Measurements from ENCODE around the gene ITPKC. TPM values are rescaled to one million over a fixed set of nuclear protein-coding genes. Genes with fewer than 3 reads are reported as not detected.
"Not testable (repeated sequence)": the region's sequence is repeated elsewhere in the genome, so short reads cannot be mapped to it uniquely, and the experiment has no call there.

The ITPKC gene
- total RNA-seq, 1 donor from 2014 or later = 59.5 TPM

- ATAC-seq = peak; percentile 12
Observed at GRCh38 chr19:40742477-40742876, 25.6 kb downstream of the ITPKC start.

DNA sequence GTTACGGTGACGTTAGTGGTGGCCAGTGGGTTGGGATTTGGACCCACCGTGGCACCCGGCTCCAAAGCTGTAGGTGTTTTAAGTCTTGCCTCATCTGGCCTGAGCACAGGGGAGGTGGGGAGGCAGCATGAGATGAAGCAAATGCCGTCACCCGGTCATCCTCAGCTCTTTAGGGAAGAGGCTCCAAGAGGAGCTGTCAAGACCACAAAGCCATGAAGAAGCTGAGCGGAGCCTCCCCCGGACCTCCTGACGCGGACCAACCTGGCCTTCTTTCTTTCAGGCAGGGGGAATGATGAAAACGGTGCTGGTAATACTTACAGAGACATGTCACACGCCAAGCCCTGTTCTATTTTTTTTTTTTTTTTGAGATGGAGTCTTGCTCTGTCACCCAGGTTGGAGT, 26.0 kb downstream of the ITPKC start:
- no peak for ATAC-seq

GRCh38 chr19:40743926-40744325, 27.0 kb downstream of the ITPKC start:
- ATAC-seq = peak; percentile 0

DNA sequence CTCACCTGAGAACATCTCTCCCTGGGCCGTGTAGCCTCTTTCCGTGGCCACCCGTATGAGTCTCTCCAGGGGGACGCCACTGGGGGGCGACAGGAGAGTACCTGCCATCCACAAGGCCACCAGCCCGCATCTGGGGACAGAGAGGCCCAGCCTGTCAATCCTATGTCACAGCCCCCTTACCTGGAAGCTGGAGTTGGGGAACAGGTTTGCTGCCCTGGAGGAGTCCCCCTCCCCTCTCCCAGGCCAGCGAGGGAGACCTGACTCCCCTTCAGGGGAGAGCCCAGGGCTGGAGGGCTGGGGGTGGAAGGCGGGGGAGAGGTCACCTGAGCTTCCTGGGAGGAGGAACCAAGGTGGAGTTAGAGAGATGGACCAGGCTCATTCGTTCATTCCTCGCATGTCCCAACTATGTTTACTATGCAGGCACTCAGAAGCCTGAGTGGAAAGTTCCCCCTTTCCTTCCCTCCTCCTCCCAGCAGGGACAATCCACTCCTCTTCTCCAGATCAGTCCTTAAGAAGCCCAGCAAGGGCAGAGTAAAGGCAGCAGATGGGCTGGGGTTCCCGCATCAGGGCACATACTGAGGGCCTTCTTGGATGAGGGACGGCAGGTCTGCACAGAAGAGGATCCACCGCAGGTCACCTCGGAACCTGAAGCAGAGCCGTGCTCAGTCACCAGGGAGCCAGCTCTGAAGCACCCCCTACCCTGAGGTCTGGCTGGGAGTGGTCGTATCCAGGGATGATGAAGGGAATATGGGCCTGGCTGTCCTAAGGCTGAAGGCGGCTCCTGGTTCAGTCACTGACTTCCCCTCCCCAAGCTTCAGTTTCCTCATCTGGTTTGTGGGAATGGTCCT, 27.9 kb downstream of the ITPKC start:
- ATAC-seq = no peak

GRCh38 chr19:40745402-40745780, 28.5 kb downstream of the ITPKC start:
- no peak for ATAC-seq

DNA sequence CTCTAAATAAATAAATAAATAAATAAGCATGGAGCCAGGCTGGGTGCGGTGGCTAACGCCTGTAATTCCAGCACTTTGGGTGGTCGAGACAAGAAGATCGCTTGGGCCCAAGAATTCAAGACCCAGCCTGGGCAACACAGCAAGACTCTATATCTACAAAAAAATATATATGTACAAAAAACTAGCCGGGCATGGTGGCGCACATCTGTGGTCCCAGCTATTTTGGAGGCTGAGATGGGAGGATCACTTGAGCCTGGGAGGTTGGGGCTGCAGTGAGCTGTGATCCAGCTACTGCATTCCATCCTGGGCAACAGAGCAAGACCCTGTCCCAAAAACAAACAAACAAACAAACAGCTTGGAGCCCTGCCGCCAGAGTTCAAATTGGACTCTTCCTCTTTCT, 30.6 kb downstream of the ITPKC start:
- no peak for ATAC-seq

DNA sequence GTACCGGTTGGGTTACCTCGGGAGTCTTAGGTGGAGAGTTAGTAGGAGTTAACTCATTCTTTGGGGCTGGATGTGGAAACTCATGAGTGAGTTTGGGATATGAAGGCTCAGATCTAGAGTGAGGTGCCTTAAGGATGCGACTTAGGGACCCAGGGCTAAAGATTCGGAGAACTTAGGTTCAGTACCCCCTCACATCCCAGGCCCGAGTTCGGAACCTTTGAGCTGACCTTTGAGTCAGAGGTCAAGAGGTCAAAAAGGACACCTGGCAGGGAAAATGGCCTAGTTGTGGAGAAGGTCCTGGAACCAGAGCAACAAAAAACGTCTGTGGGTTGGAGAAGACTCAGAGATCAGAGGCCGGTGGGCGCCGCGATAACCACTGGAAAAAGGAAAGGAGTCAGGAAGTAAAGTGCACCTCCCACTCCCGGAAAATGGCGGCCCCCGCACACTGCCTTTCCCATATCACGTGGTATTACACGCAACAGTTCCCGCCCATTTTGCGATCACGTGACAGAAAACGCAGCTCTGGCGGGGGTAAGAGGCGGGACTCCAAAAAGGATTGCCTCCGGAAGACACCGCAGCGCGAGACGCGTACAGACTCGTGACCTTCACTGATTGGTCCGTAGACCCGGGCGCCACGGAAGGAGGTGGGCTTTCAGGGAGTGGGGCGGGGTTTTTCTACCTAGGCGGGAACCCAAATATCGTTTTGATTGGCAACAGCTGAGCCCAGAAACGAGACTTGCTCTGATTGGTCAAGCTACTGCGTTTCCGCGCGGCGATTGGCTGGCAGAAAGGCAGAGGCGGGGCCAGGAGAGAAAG, 33.4 kb downstream of the ITPKC start, which contains the start of gene ACTMAP:
ACTMAP (minus strand) TSS at position 420 of the 816 bp plus-strand sequence. CDS start 674 bp downstream, outside the sequence.
- ATAC-seq = peak; percentile 95

DNA sequence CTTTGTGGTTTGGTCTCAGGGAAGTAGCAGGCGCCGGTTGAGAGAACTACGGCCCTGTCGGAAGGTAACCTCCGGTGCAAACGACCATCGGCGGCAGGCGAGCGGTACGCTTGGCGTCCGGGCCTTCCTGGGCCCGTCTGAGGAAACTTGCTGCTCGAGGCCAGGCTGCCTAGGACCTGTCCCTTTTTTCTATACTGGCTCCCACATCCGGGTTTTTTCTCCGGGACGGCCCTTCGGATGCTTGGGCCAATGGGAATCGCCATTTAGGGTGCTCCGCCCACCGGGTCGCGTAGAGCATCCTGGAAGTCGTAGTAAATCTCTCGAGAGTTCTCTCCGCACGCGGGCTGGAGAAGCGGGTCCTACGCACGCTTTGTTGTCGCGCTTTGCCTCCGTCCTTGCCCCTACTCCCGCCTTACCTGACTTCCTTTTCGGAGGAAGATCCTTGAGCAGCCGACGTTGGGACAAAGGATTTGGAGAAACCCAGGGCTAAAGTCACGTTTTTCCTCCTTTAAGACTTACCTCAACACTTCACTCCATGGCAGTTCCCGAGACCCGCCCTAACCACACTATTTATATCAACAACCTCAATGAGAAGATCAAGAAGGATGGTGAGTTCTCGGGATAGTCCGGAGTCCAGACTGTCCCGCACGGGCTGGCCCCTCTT, 34.1 kb downstream of the ITPKC start, which contains the start of gene SNRPA:
SNRPA (plus strand) TSS at position 330 of the 664 bp plus-strand sequence; CDS start at position 536, 206 bp downstream.
- peak; percentile 79 for ATAC-seq

GRCh38 chr19:40752257-40752781, 35.4 kb downstream of the ITPKC start:
- ATAC-seq = no peak

DNA sequence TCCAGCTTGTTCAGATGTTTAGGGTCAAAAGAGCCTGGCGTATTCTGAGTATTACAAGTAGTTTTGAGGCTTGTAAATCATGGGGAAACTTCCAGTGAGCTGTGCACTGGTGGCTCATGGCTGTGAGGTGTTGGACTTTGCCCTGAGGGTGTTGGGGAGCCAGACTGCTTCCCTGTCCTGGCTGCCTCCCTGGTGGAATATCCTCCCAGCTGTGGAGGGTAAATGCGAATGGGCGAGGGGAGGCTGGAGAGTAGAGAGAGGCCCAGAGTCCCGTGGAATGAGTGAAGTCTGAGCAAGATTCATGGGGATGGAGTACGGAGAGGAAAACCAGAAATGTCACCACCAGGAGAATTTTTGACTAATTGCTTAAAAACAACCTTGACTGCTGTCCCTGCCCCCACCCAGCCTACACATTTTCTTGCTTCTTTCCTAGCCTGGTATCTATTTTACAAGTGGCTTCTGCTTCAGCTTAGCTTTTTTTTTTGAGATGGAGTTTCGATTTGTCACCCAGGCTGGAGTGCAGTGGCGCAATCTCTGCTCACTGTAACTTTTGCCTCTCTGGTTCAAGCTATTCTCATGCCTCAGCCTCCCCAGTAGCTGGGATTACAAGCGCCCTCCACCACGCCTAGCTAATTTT, 37.8 kb downstream of the ITPKC start:
- no peak for ATAC-seq

- no peak for ATAC-seq
Observed at GRCh38 chr19:40755248-40755624, 38.3 kb downstream of the ITPKC start.

DNA sequence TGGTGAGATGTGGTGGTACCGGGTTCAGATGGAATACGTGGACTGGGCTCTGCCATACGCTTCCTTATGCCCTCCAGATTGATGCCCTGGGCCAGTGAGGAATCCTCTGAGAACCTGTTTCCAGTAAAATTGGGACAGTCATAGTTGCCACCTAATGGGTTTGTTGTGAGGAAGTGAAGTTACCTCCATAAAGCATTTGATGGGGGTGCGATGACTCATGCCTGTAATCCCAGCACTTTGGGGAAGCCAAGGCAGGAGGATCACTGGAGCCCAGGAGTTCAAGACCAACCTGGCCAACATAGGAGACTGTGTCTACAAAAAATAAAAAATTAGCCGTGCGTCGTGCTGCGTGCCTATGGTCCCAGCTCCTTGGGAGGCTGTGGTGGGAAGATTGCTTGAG, 38.9 kb downstream of the ITPKC start:
- no peak for ATAC-seq

DNA sequence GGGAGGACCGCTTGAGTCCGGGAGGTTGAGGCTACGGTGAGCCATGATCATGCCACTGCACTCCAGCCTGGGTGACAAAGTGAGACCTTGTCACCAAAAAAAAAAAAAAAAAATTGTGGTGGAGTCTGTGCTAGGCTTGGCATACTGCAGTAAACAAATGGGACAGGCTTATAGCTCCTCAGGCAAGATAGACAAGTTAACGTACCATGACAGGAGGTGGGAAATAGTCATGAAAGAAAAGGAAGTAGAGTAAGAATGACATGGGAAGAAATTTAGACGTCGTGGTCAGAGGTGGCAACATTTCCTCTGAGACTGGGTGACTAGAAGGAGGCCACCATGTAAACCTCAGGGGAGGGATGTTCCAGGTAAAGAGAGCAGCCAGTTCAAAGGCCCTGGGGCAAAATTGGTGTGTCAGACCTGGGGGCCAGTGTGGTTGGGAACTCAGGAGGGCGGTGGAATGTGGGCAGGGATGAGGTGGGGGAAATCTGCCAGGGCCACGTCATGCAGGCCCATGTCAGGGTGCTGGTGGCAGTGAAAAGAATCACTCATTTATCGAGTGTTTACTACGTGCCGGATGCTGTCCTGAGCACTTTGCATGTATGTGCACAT, 39.7 kb downstream of the ITPKC start:
- ATAC-seq = peak; percentile 41

DNA sequence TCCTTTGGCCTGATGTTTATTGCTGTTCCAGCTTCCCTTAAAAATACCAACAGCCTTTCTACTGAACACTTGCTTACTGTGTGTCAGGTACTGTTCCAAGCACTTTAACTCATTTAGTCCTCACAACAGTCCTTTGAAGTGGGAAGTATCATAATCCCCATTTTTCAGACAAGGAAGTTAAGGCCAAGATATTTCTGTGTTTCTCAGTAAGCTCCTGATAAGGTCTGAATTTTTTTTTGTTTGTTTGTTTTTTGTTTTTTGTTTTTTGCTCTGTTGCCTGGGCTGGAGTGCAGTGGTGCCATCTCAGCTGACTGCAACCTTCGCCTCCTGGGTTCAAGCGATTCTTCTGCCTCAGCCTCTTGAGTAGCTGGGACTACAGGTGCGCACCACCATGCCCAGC, 41.6 kb downstream of the ITPKC start:
- ATAC-seq = no peak

GRCh38 chr19:40759352-40759751, 42.4 kb downstream of the ITPKC start:
- no peak for ATAC-seq

DNA sequence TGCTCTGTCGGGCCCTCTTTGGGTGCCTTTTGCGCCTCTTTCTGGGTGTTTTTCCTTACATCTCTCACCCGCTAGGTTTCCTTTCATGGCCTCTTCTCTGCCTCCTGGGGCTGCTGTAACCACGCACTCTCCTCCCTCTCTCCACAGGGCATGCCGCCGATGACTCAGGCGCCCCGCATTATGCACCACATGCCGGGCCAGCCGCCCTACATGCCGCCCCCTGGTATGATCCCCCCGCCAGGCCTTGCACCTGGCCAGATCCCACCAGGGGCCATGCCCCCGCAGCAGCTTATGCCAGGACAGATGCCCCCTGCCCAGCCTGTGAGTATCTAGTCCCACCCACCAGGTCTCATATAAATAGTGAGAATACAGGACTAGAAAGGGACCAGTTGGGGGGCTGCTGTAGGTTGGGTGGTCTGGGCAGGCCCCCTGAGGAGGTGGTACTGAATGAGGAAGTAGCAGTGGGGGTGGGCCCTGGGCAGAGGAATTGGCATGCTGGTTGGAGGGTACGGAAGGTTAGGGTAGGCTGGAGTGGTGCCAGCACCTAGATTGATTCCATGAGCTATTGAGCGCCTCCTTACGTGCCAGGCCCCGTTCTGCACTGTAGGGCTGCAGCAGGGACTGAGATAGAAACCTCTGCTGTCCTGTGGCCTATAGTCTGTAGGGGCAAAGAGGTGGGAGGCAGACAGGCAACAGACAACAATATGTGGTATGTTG, 46.0 kb downstream of the ITPKC start:
- ATAC-seq = no peak

- ATAC-seq = no peak
Observed at GRCh38 chr19:40763526-40763925, 46.6 kb downstream of the ITPKC start.

- no peak for ATAC-seq
Observed at GRCh38 chr19:40763963-40764362, 47.1 kb downstream of the ITPKC start.

DNA sequence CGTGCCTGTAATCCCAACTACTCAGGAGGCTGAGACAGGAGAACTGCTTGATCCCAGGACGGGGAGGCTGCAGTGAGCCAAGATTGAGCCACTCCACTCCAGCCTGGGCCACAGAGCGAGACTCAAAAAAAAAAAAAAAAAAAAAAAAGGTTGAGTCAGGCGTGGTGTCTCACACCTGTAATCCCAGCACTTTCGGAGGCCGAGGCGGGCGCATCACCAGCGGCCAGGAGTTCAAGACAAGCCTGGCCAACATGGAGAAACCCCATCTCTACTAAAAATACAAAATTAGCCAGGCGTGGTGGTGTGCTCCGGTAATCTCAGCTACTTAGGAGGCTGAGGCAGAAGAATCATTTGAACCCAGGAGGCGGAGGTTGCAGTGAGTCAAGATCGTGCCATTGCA, 49.5 kb downstream of the ITPKC start:
- not testable (repeated sequence) for ATAC-seq

DNA sequence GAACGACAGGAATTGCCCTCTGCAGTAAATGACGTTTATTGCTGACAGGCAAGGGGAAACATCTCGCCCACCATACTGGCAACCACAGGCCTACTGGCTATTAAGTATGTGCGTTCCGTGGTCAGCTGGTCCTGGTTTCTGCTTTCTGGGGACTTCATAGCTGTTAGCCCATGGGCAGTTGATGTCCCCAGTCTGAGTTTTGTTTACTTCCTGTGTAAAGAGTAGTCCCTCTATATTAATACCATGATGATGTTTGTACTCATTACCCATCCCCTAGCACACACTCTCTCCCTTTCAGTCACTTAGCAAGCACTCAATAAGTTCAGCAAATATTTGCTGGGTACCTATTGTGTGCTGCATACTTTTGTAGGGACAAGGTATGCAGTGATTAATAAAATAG, 52.0 kb downstream of the ITPKC start:
- ATAC-seq = no peak

Data from esophagus mucosa (tissue), 1 donor.